ENCODE measurements around the gene CCL23. TPM values are rescaled to one million over a fixed set of nuclear protein-coding genes. Genes with fewer than 3 reads are reported as not detected.

The CCL23 gene, protein sequence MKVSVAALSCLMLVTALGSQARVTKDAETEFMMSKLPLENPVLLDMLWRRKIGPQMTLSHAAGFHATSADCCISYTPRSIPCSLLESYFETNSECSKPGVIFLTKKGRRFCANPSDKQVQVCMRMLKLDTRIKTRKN
- not detected in 2 replicates for total RNA-seq

DNA sequence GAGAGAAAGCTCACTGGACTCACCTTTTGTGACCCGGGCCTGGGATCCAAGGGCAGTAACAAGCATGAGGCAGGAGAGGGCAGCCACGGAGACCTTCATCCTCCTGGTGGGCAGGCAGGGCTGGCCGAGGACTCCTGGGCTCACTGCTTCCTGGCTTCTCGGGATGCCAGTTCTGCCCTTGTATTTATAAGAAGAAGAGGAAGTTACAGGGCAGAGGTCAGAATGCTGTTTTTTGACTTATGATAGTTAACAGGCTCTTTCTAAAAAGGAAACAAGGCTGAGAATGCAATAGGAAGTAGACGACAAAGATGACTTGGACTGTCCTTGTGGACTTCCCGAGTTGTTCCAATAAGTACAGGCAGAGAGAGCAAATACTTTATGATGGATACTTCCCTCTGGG lies at the start of gene CCL23:
CCL23 (minus strand) TSS at position 174 of the 400 bp plus-strand sequence; CDS start at position 99, 75 bp downstream.

DNA sequence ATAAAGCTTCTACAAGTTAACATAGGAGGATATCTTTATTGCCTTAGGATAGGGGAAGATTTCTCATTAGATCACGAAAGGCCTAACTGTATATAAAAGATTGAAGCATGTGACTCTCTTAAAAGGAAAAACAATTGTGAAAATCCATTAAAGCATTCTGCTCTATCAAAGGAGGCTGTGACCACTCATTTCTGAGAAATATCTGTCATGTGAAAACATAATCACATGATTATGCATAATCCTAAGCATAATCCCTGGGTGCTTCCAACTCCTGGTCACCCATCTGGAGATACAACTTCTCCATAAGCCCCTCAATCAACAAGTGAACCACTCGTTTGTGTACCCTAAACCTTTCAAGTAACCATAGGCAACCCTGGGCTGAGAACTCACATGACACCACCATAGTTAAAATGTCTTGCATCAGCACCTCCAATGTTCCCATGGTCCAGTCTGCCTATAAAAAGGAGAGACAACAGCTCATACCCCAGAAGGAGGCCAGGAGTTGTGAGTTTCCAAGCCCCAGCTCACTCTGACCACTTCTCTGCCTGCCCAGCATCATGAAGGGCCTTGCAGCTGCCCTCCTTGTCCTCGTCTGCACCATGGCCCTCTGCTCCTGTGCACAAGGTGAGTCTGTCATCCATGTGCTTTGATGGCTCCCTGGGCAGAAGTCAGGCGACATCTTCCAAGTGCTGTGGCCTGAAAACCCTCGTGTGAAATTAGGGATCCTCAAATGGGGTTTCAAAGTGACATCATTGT lies 46.2 kb upstream of the CCL23 start, which contains the start of gene CCL18:
CCL18 (plus strand) TSS at position 487 of the 756 bp plus-strand sequence; CDS start at position 558, 71 bp downstream.

DNA sequence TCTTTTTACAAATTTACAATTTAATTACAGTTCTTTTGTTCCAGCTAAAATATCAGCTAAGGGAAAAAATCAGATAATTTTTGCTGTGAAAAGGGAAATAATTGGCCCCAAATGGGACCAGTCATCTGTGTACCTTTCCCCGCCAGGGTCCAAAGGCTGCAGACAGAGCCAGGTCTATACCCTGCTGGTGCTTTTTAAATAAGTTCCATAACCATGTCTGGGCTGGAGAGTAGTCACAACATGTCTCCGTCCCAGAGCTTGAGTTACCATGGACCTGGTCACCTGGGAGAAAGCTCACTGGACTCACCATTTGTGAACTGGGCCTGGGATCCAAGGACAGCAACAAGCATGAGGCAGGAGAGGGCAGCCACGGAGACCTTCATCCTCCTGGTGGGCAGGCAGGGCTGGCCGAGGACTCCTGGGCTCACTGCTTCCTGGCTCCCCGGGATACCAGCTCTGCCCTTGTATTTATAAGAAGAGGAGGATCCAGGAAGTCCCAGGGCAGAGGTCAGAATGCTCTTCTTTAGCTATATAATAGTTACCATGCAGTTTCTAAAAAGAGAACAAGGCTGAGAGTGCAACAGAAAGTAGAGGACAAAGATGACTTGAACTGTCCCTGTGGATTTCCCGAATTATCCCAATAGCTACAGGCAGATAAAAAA lies 16.5 kb downstream of the CCL23 start, which contains the start of gene CCL15:
CCL15 (minus strand) TSS at position 444 of the 662 bp plus-strand sequence; CDS start at position 383, 61 bp downstream.

DNA sequence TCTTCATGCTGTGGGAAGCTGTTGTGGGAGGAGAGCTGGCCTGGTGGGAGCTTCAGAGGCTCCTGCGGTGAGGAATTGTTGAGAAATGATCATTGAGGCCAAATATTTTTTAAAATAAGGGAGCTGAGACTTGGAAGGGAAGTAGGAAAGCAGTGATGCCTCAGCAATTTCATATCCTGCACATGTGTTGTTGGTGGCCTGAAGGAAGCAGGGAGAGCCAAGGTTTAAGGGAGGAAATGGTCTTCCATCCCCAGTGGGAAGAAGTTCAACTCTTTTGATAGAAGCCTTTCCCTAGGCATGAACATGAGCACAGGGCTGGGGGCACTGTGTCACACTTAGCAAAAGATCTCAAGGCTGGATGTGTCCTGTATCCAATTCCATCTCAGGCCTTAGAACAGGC lies 31.1 kb downstream of the CCL23 start, which contains the start of gene CCL14:
CCL14 (minus strand) TSS at position 87 of the 400 bp plus-strand sequence; CDS start at position 7, 80 bp downstream.

DNA sequence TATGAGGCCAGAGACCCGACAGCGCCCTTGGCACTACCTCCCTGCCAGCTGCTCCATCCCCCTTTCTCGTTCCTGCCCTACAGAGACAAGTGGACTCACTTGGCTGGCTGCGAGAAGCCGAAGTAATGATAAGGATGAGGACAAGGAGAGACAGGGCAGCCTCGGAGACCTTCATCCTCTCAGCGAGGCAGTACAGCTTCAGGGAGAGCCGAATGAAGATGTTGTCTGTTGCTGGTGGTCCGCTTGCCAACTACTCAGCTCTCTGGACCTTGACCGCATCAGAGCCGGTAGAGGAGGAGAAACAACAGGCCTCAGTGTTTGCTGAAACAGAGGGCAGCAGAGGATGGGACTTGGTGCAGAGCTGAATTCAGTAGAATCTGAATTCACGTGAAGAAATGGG lies 36.5 kb downstream of the CCL23 start, which contains the start of gene CCL16:
CCL16 (minus strand) TSS at position 252 of the 400 bp plus-strand sequence; CDS start at position 175, 77 bp downstream.

Other genes with a start within 250 kb of the CCL23 start
- gene MMP28, start 222.3 kb downstream of the CCL23 start, total RNA-seq = 4.6 and 10.4 TPM in 2 replicates
- 52.9 and 64.1 TPM in 2 replicates for gene TAF15, start 208.5 kb downstream of the CCL23 start, total RNA-seq
- not detected in 2 replicates for gene HEATR9, start 149.1 kb downstream of the CCL23 start, total RNA-seq
- 0.15 TPM in 1 of 2 replicates, not detected in the other for gene CCL5, start 137.6 kb downstream of the CCL23 start, total RNA-seq
- gene RDM1, start 87.2 kb downstream of the CCL23 start, total RNA-seq = 0.46 TPM in 1 of 2 replicates, not detected in the other
- not detected in 2 replicates for gene LYZL6, start 74.3 kb downstream of the CCL23 start, total RNA-seq
- gene CCL16, start 36.5 kb downstream of the CCL23 start, total RNA-seq = 0.32 TPM in 1 of 2 replicates, not detected in the other
- gene CCL14, start 31.2 kb downstream of the CCL23 start, total RNA-seq = 0.91 and 2.3 TPM in 2 replicates
- gene CCL15, start 16.4 kb downstream of the CCL23 start, total RNA-seq = not detected in 2 replicates
- gene CCL18, start 46.3 kb upstream of the CCL23 start, total RNA-seq = not detected in 2 replicates
- not detected in 2 replicates for gene CCL3, start 72.2 kb upstream of the CCL23 start, total RNA-seq
- gene CCL4, start 85.9 kb upstream of the CCL23 start, total RNA-seq = not detected in 2 replicates
- gene TBC1D3B, start 158.7 kb upstream of the CCL23 start, total RNA-seq = 0.97 and 1.4 TPM in 2 replicates
- gene CCL3L1, start 178.8 kb upstream of the CCL23 start, total RNA-seq = not detected in 2 replicates
- gene CCL4L2, start 193.1 kb upstream of the CCL23 start, total RNA-seq = not detected in 2 replicates
- gene TBC1D3I, start 246.6 kb upstream of the CCL23 start, total RNA-seq = not detected in 2 replicates

Data from epithelial cell of umbilical artery (primary cell).